ENCODE measurements around the gene PPP1R1A.

Gene PPP1R1A

DNA sequence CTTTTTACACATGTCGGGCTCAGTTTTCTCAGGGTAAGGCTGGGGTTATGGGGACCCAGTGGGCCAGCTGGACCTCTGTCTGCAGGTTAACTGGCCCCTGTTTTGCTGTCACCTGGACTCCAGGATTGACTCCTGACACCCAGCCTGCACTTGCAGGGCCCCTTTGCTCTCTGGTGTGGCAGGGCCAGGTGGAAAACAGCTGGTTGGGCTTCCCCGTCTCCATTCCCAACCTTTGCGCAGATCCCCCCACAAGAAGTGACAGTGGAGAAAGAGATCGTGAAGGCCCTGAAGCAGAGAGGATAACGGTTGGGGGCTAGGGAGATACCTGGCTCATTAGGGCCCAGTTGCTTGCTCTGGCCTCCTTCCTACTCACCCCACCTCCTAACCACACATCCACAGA, 1.5 kb upstream of the PPP1R1A start:
- Histone ChIP-seq H3K4me1 (ENCODE audit: control insufficient read depth, insufficient read depth, low read length) (peaks cover 16% of the 10 kb centered on the region), H3K9me3 (ENCODE audit: control insufficient read depth, low read length) (no peaks in the 10 kb centered on the region), H3K27me3 (ENCODE audit: control insufficient read depth, insufficient read depth, low read length, poor library complexity, severe bottlenecking) (peaks cover 24% of the 10 kb centered on the region), H3K36me3 (ENCODE audit: control insufficient read depth, insufficient read depth, low read length) (no peaks in the 10 kb centered on the region), H3K4me3 (ENCODE audit: insufficient read depth, low read depth, low read length) (no peak overlapping the region), H3K27ac (ENCODE audit: insufficient read depth, low read depth, low read length, poor library complexity, severe bottlenecking) (no peak overlapping the region)
- 68 to 78% methylated on average over 5 of the region's 5 CpGs for WGBS, 2 experiments

DNA sequence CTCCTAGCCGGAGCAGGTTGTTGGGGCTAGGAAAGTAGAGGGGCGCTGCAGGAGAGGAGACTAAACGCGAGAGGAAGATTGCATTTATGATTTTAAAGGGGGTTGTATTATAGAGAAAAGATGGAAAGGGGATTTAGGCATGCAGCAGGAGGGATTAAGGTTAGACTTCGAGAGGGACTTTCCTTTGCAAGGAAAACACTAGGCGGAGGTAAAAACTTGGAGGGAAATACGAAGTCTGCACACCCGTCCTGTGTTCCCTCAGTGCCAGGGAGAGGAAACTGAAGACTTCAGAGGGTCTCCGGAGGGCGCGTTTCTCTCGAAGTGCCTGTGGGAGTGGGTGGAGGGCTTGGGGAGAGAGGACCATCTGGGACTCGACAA, 420 bp upstream of the PPP1R1A start:
- H3K9me3 ChIP-seq (ENCODE audit: control insufficient read depth, low read length): no peaks in the 10 kb centered on the region
- H3K27ac ChIP-seq (ENCODE audit: insufficient read depth, low read depth, low read length, poor library complexity, severe bottlenecking): no peak overlapping the region
- peaks cover 26% of the 10 kb centered on the region for H3K4me1 ChIP-seq (ENCODE audit: control insufficient read depth, insufficient read depth, low read length)
- WGBS, 2 experiments: 23 to 25% methylated on average over 13 of the region's 13 CpGs
- H3K27me3 ChIP-seq (ENCODE audit: control insufficient read depth, insufficient read depth, low read length, poor library complexity, severe bottlenecking): peaks cover 24% of the 10 kb centered on the region
- H3K36me3 ChIP-seq (ENCODE audit: control insufficient read depth, insufficient read depth, low read length): no peaks in the 10 kb centered on the region
- peak overlapping the region; percentile 64 for H3K4me3 ChIP-seq (ENCODE audit: insufficient read depth, low read depth, low read length)

DNA sequence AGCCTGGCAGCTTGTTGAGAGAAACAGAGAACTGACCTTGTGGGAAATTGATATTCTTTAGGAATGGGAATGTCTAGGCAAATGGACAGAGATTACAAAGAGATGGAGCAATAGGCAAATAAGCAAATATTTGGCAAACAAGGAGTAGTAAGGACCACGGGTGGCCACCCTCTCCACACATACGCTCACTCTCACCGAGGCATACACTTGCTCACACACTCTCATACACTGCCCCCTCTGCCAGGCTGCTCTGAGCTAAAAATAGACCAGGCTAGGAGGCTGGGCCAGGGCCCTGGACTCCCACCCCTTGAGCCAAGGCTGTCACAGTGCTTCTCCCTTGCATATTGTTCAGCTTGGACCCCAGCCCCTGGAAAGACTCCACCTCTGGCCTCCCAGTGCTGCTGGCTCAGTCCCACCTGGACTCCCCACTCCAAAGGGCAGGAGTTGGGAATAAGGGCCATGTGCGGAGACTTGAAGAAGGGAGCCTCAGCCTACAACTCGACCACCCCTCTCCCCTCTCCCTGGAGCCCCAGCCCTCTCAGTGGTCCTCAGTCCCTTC, 1.1 kb downstream of the PPP1R1A start:
- Histone ChIP-seq H3K27ac (ENCODE audit: insufficient read depth, low read depth, low read length, poor library complexity, severe bottlenecking) (no peak overlapping the region), H3K4me1 (ENCODE audit: control insufficient read depth, insufficient read depth, low read length) (peaks cover 41% of the 10 kb centered on the region), H3K27me3 (ENCODE audit: control insufficient read depth, insufficient read depth, low read length, poor library complexity, severe bottlenecking) (peaks cover 24% of the 10 kb centered on the region), H3K9me3 (ENCODE audit: control insufficient read depth, low read length) (no peaks in the 10 kb centered on the region), H3K36me3 (ENCODE audit: control insufficient read depth, insufficient read depth, low read length) (no peaks in the 10 kb centered on the region), H3K4me3 (ENCODE audit: insufficient read depth, low read depth, low read length) (peak overlapping the region; percentile 64)
- WGBS, 2 experiments: 49 to 50% methylated on average over 5 of the region's 5 CpGs

DNA sequence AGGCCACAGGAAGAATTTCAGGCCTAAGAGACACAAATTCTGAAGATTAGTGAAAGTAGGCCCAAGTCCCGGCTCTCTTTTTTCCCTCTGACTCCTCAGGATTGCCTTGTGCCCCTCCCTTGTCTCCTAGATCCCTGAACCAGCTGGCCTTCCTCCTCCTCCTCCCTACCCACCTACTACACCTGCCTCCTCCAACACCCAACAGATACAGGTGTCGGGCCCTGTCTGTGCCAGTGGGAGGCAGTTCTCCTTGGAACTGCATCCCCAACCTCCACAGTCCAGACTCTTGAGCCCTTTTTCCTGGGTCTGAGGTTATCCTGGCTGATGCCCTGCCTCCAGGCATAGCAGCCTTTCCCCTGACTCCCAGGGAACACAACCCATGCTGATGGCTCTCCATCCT, 1.8 kb downstream of the PPP1R1A start:
- Histone ChIP-seq H3K9me3 (ENCODE audit: control insufficient read depth, low read length) (no peaks in the 10 kb centered on the region), H3K4me3 (ENCODE audit: insufficient read depth, low read depth, low read length) (no peak overlapping the region), H3K27ac (ENCODE audit: insufficient read depth, low read depth, low read length, poor library complexity, severe bottlenecking) (no peak overlapping the region), H3K27me3 (ENCODE audit: control insufficient read depth, insufficient read depth, low read length, poor library complexity, severe bottlenecking) (peaks cover 24% of the 10 kb centered on the region), H3K4me1 (ENCODE audit: control insufficient read depth, insufficient read depth, low read length) (peaks cover 49% of the 10 kb centered on the region), H3K36me3 (ENCODE audit: control insufficient read depth, insufficient read depth, low read length) (no peaks in the 10 kb centered on the region)
- 87% methylated on average over 2 of the region's 2 CpGs for WGBS, 2 experiments

DNA sequence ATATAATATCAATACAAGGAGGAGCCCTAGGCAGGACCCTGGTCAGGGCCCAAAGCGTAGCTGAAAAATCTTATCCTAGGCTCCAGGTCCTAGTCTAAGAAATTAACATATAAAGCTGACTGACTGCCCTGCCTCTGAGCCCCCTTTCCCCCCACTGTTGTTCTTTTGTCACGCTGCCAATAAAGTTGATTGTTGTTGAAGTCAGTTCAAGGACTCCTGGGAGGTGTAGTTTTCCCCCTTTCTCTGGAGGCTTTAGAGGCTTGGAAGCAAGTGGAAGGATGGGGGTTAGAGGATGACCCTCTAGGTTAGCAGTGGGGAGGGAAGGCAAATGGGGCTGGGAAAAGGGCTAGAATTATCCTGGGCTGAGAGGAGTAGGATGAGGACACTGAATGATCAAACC, 3.2 kb downstream of the PPP1R1A start:
- Histone ChIP-seq H3K27me3 (ENCODE audit: control insufficient read depth, insufficient read depth, low read length, poor library complexity, severe bottlenecking) (peaks cover 19% of the 10 kb centered on the region), H3K4me1 (ENCODE audit: control insufficient read depth, insufficient read depth, low read length) (peaks cover 51% of the 10 kb centered on the region), H3K27ac (ENCODE audit: insufficient read depth, low read depth, low read length, poor library complexity, severe bottlenecking) (no peak overlapping the region), H3K4me3 (ENCODE audit: insufficient read depth, low read depth, low read length) (no peak overlapping the region), H3K9me3 (ENCODE audit: control insufficient read depth, low read length) (no peaks in the 10 kb centered on the region), H3K36me3 (ENCODE audit: control insufficient read depth, insufficient read depth, low read length) (no peaks in the 10 kb centered on the region)
- 86 to 88% methylated on average over 2 of the region's 2 CpGs for WGBS, 2 experiments

DNA sequence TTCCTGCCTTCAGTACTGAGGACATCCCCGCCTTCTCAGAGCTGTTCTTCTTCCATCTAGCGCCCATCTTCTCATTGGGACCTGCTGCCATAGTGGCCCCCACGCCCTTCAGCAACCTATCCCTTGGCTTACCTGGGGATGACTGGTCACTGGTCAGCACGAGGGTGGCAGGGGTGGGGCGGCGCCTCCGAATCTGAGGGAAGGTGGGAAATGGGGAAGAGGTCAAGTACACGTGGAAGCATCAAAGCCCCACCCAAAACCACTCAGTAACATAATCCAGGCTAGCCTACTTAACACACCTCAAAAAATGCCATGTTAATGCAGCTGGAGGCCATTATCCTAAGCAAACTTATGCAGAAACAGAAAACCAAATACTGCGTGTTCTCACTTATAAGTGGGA, 4.3 kb downstream of the PPP1R1A start:
- Histone ChIP-seq H3K4me1 (ENCODE audit: control insufficient read depth, insufficient read depth, low read length) (peaks cover 51% of the 10 kb centered on the region), H3K27me3 (ENCODE audit: control insufficient read depth, insufficient read depth, low read length, poor library complexity, severe bottlenecking) (peaks cover 12% of the 10 kb centered on the region), H3K4me3 (ENCODE audit: insufficient read depth, low read depth, low read length) (no peak overlapping the region), H3K36me3 (ENCODE audit: control insufficient read depth, insufficient read depth, low read length) (no peaks in the 10 kb centered on the region), H3K9me3 (ENCODE audit: control insufficient read depth, low read length) (no peaks in the 10 kb centered on the region), H3K27ac (ENCODE audit: insufficient read depth, low read depth, low read length, poor library complexity, severe bottlenecking) (no peak overlapping the region)
- WGBS, 2 experiments: 84 to 86% methylated on average over 9 of the region's 9 CpGs

DNA sequence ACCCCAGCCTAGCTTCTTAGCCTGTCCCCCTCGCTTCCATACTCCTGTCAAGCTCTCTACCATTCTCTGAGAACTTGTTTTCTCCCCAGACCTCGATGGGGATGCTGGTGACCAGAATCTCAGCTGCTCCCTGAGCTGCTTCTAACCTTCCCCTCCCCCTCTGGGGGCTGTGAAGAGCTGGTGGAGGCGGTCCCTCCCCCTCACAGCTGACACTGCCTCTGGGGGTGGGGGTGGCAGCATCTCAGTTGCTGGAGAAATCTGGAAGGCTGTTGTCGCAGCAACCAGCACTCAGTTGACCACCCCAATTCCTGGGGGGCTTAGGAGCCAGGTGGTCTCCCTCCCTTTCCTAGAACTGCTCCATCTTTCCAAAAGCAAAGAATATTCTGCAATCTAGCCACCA, 4.7 kb downstream of the PPP1R1A start:
- Histone ChIP-seq H3K27me3 (ENCODE audit: control insufficient read depth, insufficient read depth, low read length, poor library complexity, severe bottlenecking) (peaks cover 8% of the 10 kb centered on the region), H3K4me3 (ENCODE audit: insufficient read depth, low read depth, low read length) (no peak overlapping the region), H3K36me3 (ENCODE audit: control insufficient read depth, insufficient read depth, low read length) (no peaks in the 10 kb centered on the region), H3K9me3 (ENCODE audit: control insufficient read depth, low read length) (no peaks in the 10 kb centered on the region), H3K4me1 (ENCODE audit: control insufficient read depth, insufficient read depth, low read length) (peaks cover 51% of the 10 kb centered on the region), H3K27ac (ENCODE audit: insufficient read depth, low read depth, low read length, poor library complexity, severe bottlenecking) (no peak overlapping the region)
- WGBS, 2 experiments: 60 to 74% methylated on average over 4 of the region's 4 CpGs

DNA sequence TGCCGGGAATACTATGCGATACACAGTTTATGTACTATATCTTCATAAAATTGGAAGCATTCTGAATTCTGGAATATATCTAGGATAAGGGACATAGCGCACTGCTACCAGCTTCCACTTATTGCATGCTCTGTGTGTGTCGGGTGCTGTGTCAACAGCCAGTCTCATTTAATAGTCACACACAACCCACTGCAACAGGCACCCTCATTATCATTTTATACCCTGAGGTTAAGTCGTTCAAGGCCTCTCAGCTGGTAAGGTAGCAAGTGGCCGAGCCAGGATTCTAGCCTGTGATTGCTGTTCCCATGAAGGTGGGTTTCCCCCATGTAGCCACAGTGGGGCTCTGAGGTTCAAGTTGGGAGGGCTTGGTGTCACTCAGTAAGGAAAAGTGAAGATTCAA, 7.0 kb downstream of the PPP1R1A start:
- WGBS, 2 experiments: 88 to 90% methylated on average over 6 of the region's 6 CpGs
- Histone ChIP-seq H3K4me3 (ENCODE audit: insufficient read depth, low read depth, low read length) (no peak overlapping the region), H3K4me1 (ENCODE audit: control insufficient read depth, insufficient read depth, low read length) (peaks cover 36% of the 10 kb centered on the region), H3K36me3 (ENCODE audit: control insufficient read depth, insufficient read depth, low read length) (no peaks in the 10 kb centered on the region), H3K9me3 (ENCODE audit: control insufficient read depth, low read length) (no peaks in the 10 kb centered on the region), H3K27me3 (ENCODE audit: control insufficient read depth, insufficient read depth, low read length, poor library complexity, severe bottlenecking) (no peaks in the 10 kb centered on the region), H3K27ac (ENCODE audit: insufficient read depth, low read depth, low read length, poor library complexity, severe bottlenecking) (no peak overlapping the region)

DNA sequence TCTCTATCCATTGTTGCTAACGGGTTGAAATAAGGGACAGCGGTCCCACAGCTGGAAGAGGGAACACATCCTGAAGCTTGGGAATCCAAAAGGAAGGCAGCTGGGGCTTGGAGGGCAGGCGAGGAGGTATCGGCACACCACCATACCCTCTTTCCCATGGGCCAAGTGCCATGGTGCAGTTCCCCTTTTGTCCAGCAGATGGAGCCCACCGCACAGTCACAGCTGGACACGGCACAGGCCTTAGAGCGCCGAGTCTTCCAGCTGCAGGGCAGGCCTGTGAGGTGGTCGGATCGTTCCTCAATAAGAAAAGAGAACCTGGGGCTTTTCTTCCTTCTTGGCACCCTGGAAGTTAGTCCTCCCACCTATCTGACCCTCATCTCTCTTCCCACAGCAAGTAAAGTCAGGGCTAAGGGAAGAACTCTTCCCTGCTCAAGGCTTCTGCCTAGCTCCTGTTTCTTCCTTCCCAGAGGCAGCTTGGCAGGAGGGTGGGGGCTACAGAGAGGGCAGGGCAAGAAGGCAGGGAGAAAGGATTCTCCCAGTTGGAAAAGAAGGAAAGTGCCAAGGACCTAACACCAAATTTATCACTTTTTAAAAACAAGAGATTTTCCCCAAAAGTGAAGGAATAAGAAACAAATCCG, 8.6 kb downstream of the PPP1R1A start:
- no peaks in the 10 kb centered on the region for H3K36me3 ChIP-seq (ENCODE audit: control insufficient read depth, insufficient read depth, low read length)
- H3K4me1 ChIP-seq (ENCODE audit: control insufficient read depth, insufficient read depth, low read length): peaks cover 33% of the 10 kb centered on the region
- H3K9me3 ChIP-seq (ENCODE audit: control insufficient read depth, low read length): no peaks in the 10 kb centered on the region
- no peak overlapping the region for H3K4me3 ChIP-seq (ENCODE audit: insufficient read depth, low read depth, low read length)
- no peaks in the 10 kb centered on the region for H3K27me3 ChIP-seq (ENCODE audit: control insufficient read depth, insufficient read depth, low read length, poor library complexity, severe bottlenecking)
- no peak overlapping the region for H3K27ac ChIP-seq (ENCODE audit: insufficient read depth, low read depth, low read length, poor library complexity, severe bottlenecking)
- WGBS, 2 experiments: 22% methylated on average over 11 of the region's 11 CpGs

- WGBS, 2 experiments: 85 to 87% methylated on average over 3 of the region's 4 CpGs
- H3K9me3 ChIP-seq (ENCODE audit: control insufficient read depth, low read length): no peaks in the 10 kb centered on the region
- H3K4me1 ChIP-seq (ENCODE audit: control insufficient read depth, insufficient read depth, low read length): peaks cover 28% of the 10 kb centered on the region
- H3K4me3 ChIP-seq (ENCODE audit: insufficient read depth, low read depth, low read length): no peak overlapping the region
- no peak overlapping the region for H3K27ac ChIP-seq (ENCODE audit: insufficient read depth, low read depth, low read length, poor library complexity, severe bottlenecking)
- no peaks in the 10 kb centered on the region for H3K27me3 ChIP-seq (ENCODE audit: control insufficient read depth, insufficient read depth, low read length, poor library complexity, severe bottlenecking)
- H3K36me3 ChIP-seq (ENCODE audit: control insufficient read depth, insufficient read depth, low read length): no peaks in the 10 kb centered on the region
Measured at GRCh38 chr12:54579258-54579657, 9.2 kb downstream of the PPP1R1A start.

Data from ectodermal cell (in vitro differentiated cells).